ENCODE measurements around the gene RAB43.

Gene RAB43

DNA sequence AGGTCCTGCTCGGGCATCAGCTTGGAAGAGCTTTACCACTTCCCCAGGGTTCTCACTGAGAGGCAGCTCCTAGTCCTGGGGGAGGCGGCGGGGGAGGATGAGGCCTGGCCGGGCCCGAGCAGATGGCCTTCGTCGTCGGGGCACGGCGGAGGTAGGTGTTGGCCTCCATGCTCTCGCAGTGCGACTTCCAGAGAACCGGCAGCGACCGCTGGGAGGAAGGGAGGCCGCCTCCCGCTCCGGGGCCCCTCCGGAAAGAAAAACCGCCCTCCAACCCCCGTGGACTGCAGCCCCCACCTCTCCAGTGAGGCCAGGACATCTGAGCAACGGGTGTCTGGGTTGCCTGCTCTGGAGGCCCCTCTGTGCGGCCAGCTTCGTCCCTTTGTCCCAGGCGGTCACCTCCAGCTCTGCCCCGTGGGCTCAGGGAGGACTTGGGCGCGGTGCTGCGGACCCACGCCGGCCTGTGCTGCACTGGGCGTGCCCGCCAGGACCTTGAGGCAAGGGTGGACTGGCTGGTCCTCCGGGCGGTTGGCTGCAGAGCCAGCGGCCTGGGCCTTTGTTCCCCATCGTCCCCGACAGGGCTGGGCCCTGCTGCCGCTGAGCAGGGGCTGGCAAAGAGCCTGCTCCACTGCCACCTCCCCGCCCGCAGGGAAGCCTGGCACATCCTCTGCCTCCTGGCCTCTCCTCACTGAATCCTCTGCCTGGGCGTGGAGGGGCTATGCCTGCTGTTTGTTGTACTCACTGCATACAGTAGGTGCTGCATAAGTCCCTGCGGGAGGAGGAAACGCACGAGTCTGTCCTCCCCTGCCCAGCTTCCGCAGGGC lies 74.7 kb downstream of the RAB43 start:
- Histone ChIP-seq H3K27ac (replicated peaks) (no peak overlapping the region), H3K27me3 (ENCODE audit: insufficient read depth, poor library complexity, severe bottlenecking) (peaks cover 3% of the 10 kb centered on the region), H3K4me3 (replicated peaks; ENCODE audit: insufficient read depth, low read length) (no peak overlapping the region)
- TF ChIP-seq POLR2AphosphoS5 (IDR thresholded peaks at IDR 0.05; ENCODE audit: low read depth), result no peak
- TF ChIP-seq, protein P1, sequence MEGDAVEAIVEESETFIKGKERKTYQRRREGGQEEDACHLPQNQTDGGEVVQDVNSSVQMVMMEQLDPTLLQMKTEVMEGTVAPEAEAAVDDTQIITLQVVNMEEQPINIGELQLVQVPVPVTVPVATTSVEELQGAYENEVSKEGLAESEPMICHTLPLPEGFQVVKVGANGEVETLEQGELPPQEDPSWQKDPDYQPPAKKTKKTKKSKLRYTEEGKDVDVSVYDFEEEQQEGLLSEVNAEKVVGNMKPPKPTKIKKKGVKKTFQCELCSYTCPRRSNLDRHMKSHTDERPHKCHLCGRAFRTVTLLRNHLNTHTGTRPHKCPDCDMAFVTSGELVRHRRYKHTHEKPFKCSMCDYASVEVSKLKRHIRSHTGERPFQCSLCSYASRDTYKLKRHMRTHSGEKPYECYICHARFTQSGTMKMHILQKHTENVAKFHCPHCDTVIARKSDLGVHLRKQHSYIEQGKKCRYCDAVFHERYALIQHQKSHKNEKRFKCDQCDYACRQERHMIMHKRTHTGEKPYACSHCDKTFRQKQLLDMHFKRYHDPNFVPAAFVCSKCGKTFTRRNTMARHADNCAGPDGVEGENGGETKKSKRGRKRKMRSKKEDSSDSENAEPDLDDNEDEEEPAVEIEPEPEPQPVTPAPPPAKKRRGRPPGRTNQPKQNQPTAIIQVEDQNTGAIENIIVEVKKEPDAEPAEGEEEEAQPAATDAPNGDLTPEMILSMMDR (IDR thresholded peaks at IDR 0.05; ENCODE audit: insufficient read depth, low read length), result no peak
- no peak for TF ChIP-seq SPI1 (IDR thresholded peaks at IDR 0.05; ENCODE audit: borderline replicate concordance, low read depth)
- no peak for TF ChIP-seq GABPA (IDR thresholded peaks at IDR 0.05; ENCODE audit: low read depth)
- TF ChIP-seq REST (IDR thresholded peaks at IDR 0.05; ENCODE audit: insufficient replicate concordance, low read depth), result no peak
- DNase-seq (ENCODE audit: low read depth in 1 of 2, low spot score in 1 of 2), result no peak

DNA sequence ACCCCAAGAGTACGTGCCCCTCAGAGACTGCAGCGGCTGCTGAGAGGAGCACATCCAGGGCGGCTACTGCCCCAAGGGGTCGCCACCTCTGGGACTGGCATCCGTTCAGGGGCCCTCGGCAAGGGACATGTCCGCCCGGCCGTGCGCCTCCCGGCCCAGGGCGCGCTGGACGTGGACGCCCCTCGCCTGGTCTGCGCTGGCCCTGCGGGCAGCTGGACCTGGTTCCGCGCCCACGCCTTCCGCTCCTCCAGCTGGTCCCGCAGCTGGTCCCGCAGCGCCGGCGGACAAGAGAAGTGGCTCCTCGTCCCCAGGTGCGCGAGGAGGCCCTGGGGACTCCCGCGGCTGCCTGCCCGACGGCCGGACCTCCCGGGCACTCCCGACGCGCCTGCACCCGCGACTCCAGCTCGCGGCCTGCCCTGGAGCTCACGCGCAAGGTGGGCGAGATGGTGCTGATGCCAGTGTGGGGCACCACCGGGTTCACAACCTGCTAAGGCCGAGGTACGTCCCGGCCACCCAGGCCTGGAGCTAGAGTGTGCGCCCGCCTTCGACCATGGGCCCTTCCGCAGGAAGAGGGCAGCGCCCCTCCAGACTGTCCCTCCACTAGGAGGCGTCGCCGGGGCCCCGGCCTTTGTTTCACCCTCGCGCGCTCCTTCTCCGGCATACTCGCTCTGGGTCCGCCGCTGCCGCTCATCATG lies 75.4 kb downstream of the RAB43 start:
- Histone ChIP-seq H3K4me3 (replicated peaks; ENCODE audit: insufficient read depth, low read length) (no peak overlapping the region), H3K27me3 (ENCODE audit: insufficient read depth, poor library complexity, severe bottlenecking) (peaks cover 3% of the 10 kb centered on the region), H3K27ac (replicated peaks) (no peak overlapping the region)
- no peak for TF ChIP-seq REST (IDR thresholded peaks at IDR 0.05; ENCODE audit: insufficient replicate concordance, low read depth)
- TF ChIP-seq, protein P1 (IDR thresholded peaks at IDR 0.05; ENCODE audit: insufficient read depth, low read length), result no peak
- TF ChIP-seq SPI1 (IDR thresholded peaks at IDR 0.05; ENCODE audit: borderline replicate concordance, low read depth), result no peak
- no peak for TF ChIP-seq GABPA (IDR thresholded peaks at IDR 0.05; ENCODE audit: low read depth)
- TF ChIP-seq POLR2AphosphoS5 (IDR thresholded peaks at IDR 0.05; ENCODE audit: low read depth), result no peak
- no peak for DNase-seq (ENCODE audit: low read depth in 1 of 2, low spot score in 1 of 2)

DNA sequence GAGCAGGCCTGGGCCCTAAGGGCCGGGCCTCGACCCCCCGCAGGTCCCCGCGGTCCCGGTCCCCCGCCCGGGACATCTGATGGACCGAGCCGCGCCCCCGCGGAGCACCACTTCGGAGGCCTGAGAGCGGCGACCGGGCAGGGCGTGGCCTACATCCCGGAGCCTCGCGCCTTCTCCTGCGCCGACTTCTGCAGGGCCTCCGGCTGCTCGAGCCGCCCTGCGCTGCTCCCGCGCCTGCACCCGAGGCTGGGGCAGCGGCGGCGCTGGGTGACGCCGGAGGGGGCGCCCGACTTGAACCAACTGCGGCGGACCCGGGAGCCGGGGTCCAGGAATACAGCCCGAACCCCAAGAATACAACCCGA lies 75.9 kb downstream of the RAB43 start:
- TF ChIP-seq SPI1 (IDR thresholded peaks at IDR 0.05; ENCODE audit: borderline replicate concordance, low read depth), result no peak
- no peak for TF ChIP-seq REST (IDR thresholded peaks at IDR 0.05; ENCODE audit: insufficient replicate concordance, low read depth)
- no peak for TF ChIP-seq POLR2AphosphoS5 (IDR thresholded peaks at IDR 0.05; ENCODE audit: low read depth)
- no peak for TF ChIP-seq GABPA (IDR thresholded peaks at IDR 0.05; ENCODE audit: low read depth)
- TF ChIP-seq, protein P1 (IDR thresholded peaks at IDR 0.05; ENCODE audit: insufficient read depth, low read length), result no peak
- Histone ChIP-seq H3K27me3 (ENCODE audit: insufficient read depth, poor library complexity, severe bottlenecking) (peaks cover 3% of the 10 kb centered on the region), H3K4me3 (replicated peaks; ENCODE audit: insufficient read depth, low read length) (no peak overlapping the region), H3K27ac (replicated peaks) (no peak overlapping the region)
- no peak for DNase-seq (ENCODE audit: low read depth in 1 of 2, low spot score in 1 of 2)
